ENCODE results near the gene ZNF366.

DNA sequence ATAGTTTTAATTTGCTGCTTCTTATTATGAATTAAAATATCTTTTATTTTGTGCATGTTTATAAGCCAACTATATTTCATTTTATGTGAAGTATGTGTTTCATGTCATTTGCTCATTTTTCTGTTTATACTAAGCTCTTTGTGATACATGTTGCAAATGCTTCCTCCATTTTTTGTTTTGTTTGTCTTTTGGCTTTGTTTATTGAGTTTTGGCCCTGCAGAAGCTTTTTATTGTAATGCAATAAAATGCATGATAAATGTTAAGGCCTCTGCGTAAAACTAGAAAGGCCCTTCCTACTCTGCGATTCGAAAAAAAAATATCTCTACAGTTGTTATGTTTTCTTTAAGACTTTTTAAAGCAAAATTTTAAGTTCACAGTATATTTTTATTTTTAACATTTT is 9.4 kb downstream of the ZNF366 start:
- no peak for TF ChIP-seq CTCF (IDR thresholded peaks at IDR 0.05)
- TF ChIP-seq POLR2A (IDR thresholded peaks at IDR 0.05), result no peak
